ENCODE measurements around the gene PSMG3. TPM values are rescaled to one million over a fixed set of nuclear protein-coding genes. Genes with fewer than 3 reads are reported as not detected.
A peak's percentile ranks its signal among the peaks of the same experiment; 100 is the strongest.

PSMG3 gene
- total RNA-seq, 1 experiment from 2014 or later = 33.3 TPM

- TF ChIP-seq, protein P1, sequence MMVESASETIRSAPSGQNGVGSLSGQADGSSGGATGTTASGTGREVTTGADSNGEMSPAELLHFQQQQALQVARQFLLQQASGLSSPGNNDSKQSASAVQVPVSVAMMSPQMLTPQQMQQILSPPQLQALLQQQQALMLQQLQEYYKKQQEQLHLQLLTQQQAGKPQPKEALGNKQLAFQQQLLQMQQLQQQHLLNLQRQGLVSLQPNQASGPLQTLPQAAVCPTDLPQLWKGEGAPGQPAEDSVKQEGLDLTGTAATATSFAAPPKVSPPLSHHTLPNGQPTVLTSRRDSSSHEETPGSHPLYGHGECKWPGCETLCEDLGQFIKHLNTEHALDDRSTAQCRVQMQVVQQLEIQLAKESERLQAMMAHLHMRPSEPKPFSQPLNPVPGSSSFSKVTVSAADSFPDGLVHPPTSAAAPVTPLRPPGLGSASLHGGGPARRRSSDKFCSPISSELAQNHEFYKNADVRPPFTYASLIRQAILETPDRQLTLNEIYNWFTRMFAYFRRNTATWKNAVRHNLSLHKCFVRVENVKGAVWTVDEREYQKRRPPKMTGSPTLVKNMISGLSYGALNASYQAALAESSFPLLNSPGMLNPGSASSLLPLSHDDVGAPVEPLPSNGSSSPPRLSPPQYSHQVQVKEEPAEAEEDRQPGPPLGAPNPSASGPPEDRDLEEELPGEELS (CRISPR knock-in tag; IDR thresholded peaks at IDR 0.05) = no peak
- no peak for TF ChIP-seq AR (CRISPR knock-in tag; IDR thresholded peaks at IDR 0.05)
- no peak for TF ChIP-seq ZMAT4 (CRISPR knock-in tag; IDR thresholded peaks at IDR 0.05)
- TF ChIP-seq MAX (CRISPR knock-in tag; IDR thresholded peaks at IDR 0.05) = peak; percentile 46; the same call in 1 of the 2 replicates
- TF ChIP-seq NR2C2 (CRISPR knock-in tag; IDR thresholded peaks at IDR 0.05) = no peak
- no peak for TF ChIP-seq FOXK1 (CRISPR knock-in tag; IDR thresholded peaks at IDR 0.05)
- TF ChIP-seq ELF4 (CRISPR knock-in tag; IDR thresholded peaks at IDR 0.05; ENCODE audit: low read depth) = no peak
- TF ChIP-seq, protein P2, sequence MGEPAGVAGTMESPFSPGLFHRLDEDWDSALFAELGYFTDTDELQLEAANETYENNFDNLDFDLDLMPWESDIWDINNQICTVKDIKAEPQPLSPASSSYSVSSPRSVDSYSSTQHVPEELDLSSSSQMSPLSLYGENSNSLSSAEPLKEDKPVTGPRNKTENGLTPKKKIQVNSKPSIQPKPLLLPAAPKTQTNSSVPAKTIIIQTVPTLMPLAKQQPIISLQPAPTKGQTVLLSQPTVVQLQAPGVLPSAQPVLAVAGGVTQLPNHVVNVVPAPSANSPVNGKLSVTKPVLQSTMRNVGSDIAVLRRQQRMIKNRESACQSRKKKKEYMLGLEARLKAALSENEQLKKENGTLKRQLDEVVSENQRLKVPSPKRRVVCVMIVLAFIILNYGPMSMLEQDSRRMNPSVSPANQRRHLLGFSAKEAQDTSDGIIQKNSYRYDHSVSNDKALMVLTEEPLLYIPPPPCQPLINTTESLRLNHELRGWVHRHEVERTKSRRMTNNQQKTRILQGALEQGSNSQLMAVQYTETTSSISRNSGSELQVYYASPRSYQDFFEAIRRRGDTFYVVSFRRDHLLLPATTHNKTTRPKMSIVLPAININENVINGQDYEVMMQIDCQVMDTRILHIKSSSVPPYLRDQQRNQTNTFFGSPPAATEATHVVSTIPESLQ (CRISPR knock-in tag; IDR thresholded peaks at IDR 0.05) = no peak
- no peak for TF ChIP-seq PRRX2 (CRISPR knock-in tag; IDR thresholded peaks at IDR 0.05)
- no peak for TF ChIP-seq AFF4 (CRISPR knock-in tag; IDR thresholded peaks at IDR 0.05; ENCODE audit: borderline replicate concordance)
- TF ChIP-seq KAT7 (CRISPR knock-in tag; IDR thresholded peaks at IDR 0.05; ENCODE audit: borderline replicate concordance) = no peak
- no peak for TF ChIP-seq STAT6 (CRISPR knock-in tag; conservative IDR thresholded peaks at IDR 0.05; ENCODE audit: low read depth)
- no peak for TF ChIP-seq ZNF416 (CRISPR knock-in tag; IDR thresholded peaks at IDR 0.05)
- peak; percentile 100 for TF ChIP-seq ZNF121 (CRISPR knock-in tag; IDR thresholded peaks at IDR 0.05)
- TF ChIP-seq ZNF396 (CRISPR knock-in tag; IDR thresholded peaks at IDR 0.05; ENCODE audit: borderline replicate concordance) = no peak
- TF ChIP-seq TEAD4 (CRISPR knock-in tag; IDR thresholded peaks at IDR 0.05) = 0 out of 2 replicates have a peak, but pooled peaks have one; percentile 21
- no peak for TF ChIP-seq TCF7 (CRISPR knock-in tag; IDR thresholded peaks at IDR 0.05; ENCODE audit: low read depth)
- no peak for TF ChIP-seq JAZF1 (CRISPR knock-in tag; IDR thresholded peaks at IDR 0.05)
- 0 out of 2 replicates have a peak, but pooled peaks have one; percentile 10 for TF ChIP-seq CREB1 (CRISPR knock-in tag; IDR thresholded peaks at IDR 0.05)
- TF ChIP-seq E2F4 (CRISPR knock-in tag; IDR thresholded peaks at IDR 0.05; ENCODE audit: borderline replicate concordance, low read depth) = no peak
- TF ChIP-seq FOXJ3 (CRISPR knock-in tag; IDR thresholded peaks at IDR 0.05; ENCODE audit: borderline replicate concordance) = no peak
- TF ChIP-seq EMX1 (CRISPR knock-in tag; IDR thresholded peaks at IDR 0.05) = no peak
Observed at GRCh38 chr7:1576521-1577253, 6.9 kb upstream of the PSMG3 start (continued).
